ENCODE data around the gene ABI2. TPM values are rescaled to one million over a fixed set of nuclear protein-coding genes. Genes with fewer than 3 reads are reported as not detected.
A peak's percentile ranks its signal among the peaks of the same experiment; 100 is the strongest.
"Not testable (repeated sequence)": the region's sequence is repeated elsewhere in the genome, so short reads cannot be mapped to it uniquely, and the experiment has no call there.

ABI2 gene
- polyA plus RNA-seq, 10 donors = 31.4 to 45.5 (median 37.9) TPM

- no peak for DNase-seq
Observed at GRCh38 chr2:203413796-203414195, 85.6 kb downstream of the ABI2 start.

DNA sequence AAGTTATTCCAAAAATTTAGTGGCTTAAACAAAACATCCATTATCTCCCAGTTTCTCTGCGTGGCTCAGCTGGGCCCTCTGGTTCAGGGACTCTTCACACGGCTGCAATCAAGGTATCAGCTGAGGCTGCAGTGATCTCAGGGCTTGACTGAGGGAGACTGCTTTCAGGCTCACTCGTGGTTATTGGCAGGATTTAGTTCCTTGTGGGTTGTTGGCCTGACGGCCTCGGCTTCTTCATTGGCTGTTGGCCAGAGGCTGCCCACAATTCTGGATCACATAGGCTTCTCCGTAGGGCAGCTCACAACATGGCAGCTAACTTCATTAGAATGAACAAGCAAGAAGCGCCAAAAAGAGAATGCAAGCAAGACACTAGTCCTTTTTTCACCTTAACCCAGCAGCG lies 90.1 kb downstream of the ABI2 start:
- DNase-seq = no peak

- DNase-seq = peak in 1 of 3 donors; percentile 66
Observed at GRCh38 chr2:203427061-203427460, 98.9 kb downstream of the ABI2 start.

- DNase-seq = not testable (repeated sequence)
Observed at GRCh38 chr2:203429643-203430042, 101.4 kb downstream of the ABI2 start.

DNA sequence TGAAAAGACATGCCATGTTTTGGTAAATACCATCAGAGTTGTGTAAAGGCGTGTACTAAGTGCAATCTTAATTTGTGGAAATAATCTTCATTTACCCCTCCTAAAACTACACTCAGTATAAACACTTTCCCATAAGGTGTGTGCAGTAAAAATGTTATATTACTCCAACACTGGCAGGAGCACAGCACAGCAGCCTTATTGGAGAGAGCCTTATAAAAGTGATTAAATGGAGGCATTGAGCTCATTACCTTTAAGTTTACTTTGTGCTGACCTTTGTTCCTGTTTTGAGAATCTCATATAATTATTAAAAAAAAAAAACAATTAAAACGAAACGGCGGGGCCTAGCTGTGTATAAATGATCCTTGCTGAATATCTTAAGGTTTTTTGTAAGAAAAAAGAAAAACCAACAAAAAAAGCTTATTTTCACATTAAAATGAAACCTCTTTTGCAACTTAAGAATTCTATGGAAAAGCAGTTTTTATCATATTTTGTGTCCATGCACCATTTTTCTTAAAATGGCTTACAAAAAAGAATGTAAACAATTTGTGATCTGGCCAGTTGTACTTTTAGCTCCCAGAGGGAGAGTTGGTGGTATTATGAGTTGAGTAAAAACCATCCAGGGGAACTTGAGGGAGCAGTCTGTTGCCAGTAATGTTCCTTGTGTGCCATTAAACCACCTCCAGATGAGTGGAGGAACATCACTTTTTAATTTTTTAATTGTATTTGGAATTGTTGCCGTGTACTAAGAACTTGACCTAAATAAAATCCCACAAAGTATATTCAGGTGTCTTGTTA lies 103.4 kb downstream of the ABI2 start:
- no peak for DNase-seq

- DNase-seq = no peak
Observed at GRCh38 chr2:203432811-203433210, 104.6 kb downstream of the ABI2 start.

GRCh38 chr2:203436496-203436895 lies 108.3 kb downstream of the ABI2 start:
- no peak for DNase-seq

GRCh38 chr2:203437511-203437910 lies 109.3 kb downstream of the ABI2 start:
- DNase-seq = no peak

GRCh38 chr2:203438528-203438927 lies 110.3 kb downstream of the ABI2 start:
- no peak for DNase-seq

GRCh38 chr2:203440671-203441070 lies 112.5 kb downstream of the ABI2 start:
- DNase-seq = no peak

- no peak for DNase-seq
Observed at GRCh38 chr2:203441463-203441862, 113.3 kb downstream of the ABI2 start.

DNA sequence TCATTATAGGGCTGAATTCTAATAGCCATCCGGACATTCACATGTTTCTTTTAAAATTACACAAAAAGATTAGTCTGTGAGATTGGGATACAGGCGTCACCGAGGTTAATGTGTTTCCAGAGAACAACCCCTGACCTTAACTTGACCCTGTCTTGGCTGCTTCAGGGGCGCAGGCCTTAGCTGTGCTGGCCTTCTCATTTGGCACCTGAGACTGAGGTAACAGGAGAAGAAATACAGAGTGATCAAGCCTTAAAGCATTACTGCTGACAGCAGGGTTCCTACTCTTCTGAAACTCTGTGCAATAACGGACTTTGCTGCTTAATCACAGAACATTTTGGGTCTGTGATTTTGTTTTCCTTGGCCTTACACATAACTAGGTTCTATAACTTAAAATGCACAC lies 114.3 kb downstream of the ABI2 start:
- DNase-seq = no peak

- DNase-seq = no peak
Observed at GRCh38 chr2:203444738-203445137, 116.5 kb downstream of the ABI2 start.

DNA sequence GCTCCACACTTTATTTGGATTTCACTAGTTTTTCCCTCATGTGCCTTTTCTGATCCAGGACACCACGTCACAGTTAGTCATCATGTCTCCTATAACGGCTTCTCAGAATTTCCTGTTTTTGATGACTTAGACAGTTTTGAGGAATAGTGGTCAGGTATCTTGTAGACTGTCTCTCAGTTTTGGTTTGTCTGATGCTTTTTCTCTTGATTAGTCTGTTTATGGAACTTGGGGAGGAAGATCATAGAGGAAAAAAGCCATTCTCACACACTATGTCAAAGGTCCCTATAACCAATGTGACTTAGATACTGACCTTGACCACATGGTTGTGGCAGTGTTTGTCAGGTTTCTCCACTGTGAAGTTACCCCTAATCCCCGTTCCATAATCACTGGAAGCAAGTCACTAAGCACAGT lies 117.9 kb downstream of the ABI2 start:
- peak in 1 of 3 donors; percentile 17 for DNase-seq

DNA sequence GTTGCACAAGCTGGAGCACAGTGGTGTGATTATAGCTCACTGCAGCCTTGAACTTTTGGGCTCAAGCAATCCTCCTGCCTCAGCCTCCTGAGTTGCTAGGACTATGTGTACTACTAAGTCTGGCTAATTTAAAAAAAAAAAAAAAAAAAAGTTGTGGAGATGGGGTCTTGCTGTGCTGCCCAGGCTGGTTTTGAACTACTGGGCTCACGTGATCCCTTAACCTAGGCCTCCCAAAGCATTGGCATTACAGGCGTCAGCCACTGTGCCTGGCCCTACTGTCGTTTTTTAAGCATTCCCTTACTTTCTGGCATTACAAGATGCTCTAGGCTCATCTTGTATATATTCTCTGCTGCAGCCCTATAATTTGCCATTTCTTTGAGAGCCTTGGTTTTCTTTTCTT lies 118.6 kb downstream of the ABI2 start:
- DNase-seq = no peak

DNA sequence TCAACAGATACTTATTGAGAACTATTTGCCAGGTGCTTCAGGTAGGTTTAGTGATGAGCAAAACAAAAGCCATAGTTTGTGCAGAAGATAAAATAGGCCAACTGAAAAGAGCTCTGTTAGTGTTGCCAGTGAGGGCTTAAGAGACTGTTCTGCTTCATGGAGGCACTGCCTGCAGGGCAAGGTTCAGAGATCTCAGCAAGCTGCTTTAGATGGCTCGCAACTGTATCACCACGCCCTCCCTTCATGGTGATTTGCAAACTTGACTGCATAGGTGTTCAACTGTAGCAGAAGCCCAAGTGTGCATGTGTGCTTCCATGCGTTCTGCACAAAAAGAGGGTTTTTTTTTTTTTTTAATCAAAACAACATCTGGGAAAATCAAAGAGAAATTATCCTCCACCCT lies 122.4 kb downstream of the ABI2 start:
- no peak for DNase-seq

DNA sequence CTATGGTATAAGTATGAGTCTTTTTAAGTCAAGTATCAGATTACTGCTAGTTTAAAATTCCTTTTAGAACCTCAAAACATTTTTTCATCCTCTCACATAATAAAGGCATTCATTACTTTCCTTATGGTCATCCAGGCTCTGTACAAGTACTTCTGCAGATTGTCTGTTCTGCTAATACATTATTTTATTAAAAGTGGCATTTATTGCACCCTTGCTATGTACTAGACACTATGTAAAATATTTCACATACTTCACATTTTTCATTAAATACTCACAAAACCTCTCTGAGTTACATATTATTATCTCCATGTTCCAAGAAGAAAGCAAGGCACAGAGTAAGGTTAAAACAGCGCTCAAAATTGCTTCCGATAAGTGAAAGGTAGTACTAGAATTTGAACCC lies 122.8 kb downstream of the ABI2 start:
- peak in 1 of 3 donors; percentile 30 for DNase-seq

DNA sequence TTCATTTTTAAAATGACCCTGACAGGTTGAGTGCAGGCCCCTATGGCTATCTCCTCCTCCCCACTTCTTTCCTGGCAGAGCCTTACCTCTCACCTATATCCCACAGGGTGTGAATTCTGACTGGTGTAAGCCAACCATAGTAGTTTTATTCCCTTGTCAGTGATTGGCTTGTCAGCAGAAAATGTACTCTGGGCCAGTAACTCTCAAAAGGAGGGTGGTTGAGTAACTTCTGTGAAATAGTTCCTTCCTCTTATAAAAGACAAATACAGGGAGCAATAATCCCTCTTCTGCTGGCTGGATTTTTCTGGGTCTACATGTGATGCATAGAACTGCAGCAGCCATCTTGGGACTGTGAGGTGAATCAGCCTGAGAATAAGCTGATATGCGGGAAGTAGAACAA lies 123.5 kb downstream of the ABI2 start:
- DNase-seq = no peak

DNA sequence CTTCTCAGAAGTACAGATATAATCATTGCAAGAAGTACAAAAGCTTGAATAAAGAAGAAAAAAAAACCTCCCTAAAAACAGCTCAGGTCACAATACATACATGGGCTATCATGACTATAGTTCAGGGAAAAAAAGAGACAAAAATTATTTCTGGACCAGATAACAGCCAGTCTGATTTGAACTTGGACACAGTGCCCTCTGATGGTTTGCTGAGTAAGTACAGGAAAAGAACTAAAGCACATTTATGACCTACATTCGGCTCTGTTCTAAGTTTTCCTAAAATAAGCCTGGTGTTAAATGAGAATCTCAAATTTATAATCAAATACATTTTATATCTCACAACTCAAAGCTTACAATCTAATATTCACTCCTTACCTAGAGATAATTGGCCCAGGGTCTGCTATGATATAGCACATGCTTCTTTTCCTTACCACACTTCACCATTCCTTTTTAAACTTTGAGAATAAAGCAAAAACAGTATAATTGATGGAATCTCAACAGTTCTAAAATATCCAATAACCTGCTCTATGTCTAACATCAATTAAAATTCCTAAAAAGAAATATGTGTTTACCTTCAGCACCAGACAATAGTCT lies 125.8 kb downstream of the ABI2 start:
- DNase-seq = peak; percentile 35 to 78 (median 55)

- no peak for DNase-seq
Observed at GRCh38 chr2:203455209-203455608, 127.0 kb downstream of the ABI2 start.

- no peak for DNase-seq
Observed at GRCh38 chr2:203461746-203462145, 133.6 kb downstream of the ABI2 start.

DNA sequence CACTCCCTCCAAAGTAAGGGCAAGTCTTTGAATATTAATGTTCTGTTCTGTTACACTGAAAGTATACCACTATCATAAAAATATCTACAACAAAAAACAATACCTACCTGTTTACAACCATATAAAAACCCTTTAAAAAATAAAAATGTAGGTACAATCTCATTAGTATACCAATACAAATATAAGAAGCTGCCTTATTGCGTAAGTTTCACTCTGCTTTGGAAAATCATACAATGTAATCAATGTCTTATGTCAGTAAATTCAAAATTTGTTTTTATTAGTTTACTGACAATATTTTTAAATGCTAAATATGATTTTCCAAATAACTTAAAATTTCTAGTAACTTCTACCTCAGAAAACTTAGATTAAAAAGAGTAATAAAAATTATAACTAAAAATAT lies 134.1 kb downstream of the ABI2 start:
- DNase-seq = no peak

DNA sequence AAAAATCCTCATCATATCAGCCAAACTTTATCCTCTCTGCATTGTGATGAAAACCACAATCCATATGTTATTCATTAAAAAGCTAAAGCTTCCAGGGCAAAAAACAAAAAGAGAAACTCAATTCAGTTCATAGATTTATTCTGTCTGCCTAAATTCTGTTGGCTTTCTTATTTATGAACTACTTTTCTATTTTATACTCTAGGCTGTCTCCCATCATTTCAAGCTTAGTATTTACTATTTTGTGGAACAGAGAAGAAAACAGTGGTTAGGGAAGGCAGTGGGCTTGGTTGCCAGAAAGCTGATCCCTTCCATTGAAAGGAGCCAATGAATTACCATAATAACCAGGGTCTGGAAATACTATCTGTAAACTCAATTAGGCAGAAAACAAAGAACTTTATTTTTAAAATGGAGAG lies 135.1 kb downstream of the ABI2 start:
- DNase-seq = peak; percentile 55 to 85 (median 61)

DNA sequence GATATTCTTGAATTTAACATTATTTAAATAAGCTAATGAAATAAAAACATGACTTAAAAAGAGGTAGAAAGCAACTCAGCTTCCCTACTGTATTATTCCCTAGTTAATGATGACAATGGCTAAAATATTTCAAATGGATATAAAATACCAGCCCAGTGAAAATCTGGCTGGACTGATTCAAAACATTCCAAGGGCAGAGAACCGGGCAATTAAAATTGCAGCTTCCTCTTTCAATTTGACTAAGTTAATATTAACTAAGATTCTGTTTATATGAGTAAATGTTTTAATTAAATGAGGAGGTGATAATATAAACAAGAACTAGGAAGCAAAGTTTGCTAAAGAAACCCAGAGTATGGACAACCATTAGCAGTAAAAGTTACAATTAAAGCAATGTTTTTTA lies 141.4 kb downstream of the ABI2 start:
- DNase-seq = no peak

All from muscle of back (tissue), 11 donors.